ENCODE measurements around the gene ONECUT2.

GRCh38 chr18:57430079-57431001, 4.8 kb upstream of the ONECUT2 start:
- TF ChIP-seq, protein P1, sequence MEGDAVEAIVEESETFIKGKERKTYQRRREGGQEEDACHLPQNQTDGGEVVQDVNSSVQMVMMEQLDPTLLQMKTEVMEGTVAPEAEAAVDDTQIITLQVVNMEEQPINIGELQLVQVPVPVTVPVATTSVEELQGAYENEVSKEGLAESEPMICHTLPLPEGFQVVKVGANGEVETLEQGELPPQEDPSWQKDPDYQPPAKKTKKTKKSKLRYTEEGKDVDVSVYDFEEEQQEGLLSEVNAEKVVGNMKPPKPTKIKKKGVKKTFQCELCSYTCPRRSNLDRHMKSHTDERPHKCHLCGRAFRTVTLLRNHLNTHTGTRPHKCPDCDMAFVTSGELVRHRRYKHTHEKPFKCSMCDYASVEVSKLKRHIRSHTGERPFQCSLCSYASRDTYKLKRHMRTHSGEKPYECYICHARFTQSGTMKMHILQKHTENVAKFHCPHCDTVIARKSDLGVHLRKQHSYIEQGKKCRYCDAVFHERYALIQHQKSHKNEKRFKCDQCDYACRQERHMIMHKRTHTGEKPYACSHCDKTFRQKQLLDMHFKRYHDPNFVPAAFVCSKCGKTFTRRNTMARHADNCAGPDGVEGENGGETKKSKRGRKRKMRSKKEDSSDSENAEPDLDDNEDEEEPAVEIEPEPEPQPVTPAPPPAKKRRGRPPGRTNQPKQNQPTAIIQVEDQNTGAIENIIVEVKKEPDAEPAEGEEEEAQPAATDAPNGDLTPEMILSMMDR (conservative IDR thresholded peaks at IDR 0.05 in 1 of 2, IDR thresholded peaks at IDR 0.05 in 1 of 2; ENCODE audit: extremely low read depth in 1 of 2, insufficient read depth in 1 of 2, low read depth in 1 of 2, low read length in 2 of 2): no peak
- TF ChIP-seq EZH2 (IDR thresholded peaks at IDR 0.05; ENCODE audit: borderline replicate concordance, low read length): peak; percentile 74

Data from mammary epithelial cell (primary cell).